ENCODE data around the gene NEK7. TPM values are rescaled to one million over a fixed set of nuclear protein-coding genes. Genes with fewer than 3 reads are reported as not detected.

NEK7 gene
- total and polyA plus RNA-seq, 2 experiments from 2014 or later, result 25.6 to 86.9 TPM

DNA sequence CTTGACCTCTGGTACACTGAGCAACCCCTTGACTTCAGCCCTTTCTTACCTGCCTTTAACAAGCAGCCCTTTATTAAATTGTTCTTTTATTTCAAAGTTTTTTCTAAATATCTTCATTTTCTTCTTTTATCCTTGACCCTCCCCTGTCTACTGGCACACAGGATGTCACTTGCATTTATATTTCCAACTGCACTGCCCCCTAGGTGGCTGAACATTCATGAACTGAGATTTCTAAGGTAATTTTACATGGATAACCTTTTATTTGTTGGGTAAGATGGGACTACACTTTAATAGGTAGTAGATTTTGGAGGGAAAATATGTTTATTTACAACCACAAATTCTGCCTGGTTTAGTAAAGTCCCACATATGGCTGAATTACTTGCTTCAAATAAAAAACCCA, 193.7 kb downstream of the NEK7 start:
- H3K79me2 ChIP-seq, result no peaks in the 10 kb centered on the region
- DNase-seq (ENCODE audit: low spot score), result no peak
- H3K4me2 ChIP-seq, result no peak overlapping the region
- H4K20me1 ChIP-seq (ENCODE audit: insufficient read depth, poor library complexity, severe bottlenecking), result no peaks in the 10 kb centered on the region
- H3K36me3 ChIP-seq (replicated peaks; ENCODE audit: insufficient read depth, low read depth), result no peaks in the 10 kb centered on the region
- no peak for TF ChIP-seq EZH2phosphoT487 (IDR thresholded peaks at IDR 0.05; ENCODE audit: low read depth, severe bottlenecking, unreplicated experiment)
- TF ChIP-seq, protein P1, sequence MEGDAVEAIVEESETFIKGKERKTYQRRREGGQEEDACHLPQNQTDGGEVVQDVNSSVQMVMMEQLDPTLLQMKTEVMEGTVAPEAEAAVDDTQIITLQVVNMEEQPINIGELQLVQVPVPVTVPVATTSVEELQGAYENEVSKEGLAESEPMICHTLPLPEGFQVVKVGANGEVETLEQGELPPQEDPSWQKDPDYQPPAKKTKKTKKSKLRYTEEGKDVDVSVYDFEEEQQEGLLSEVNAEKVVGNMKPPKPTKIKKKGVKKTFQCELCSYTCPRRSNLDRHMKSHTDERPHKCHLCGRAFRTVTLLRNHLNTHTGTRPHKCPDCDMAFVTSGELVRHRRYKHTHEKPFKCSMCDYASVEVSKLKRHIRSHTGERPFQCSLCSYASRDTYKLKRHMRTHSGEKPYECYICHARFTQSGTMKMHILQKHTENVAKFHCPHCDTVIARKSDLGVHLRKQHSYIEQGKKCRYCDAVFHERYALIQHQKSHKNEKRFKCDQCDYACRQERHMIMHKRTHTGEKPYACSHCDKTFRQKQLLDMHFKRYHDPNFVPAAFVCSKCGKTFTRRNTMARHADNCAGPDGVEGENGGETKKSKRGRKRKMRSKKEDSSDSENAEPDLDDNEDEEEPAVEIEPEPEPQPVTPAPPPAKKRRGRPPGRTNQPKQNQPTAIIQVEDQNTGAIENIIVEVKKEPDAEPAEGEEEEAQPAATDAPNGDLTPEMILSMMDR (IDR thresholded peaks at IDR 0.05; ENCODE audit: poor library complexity), result no peak
- TF ChIP-seq EZH2 (IDR thresholded peaks at IDR 0.05; ENCODE audit: borderline replicate concordance), result no peak
- H3K27ac ChIP-seq, result no peak overlapping the region
- no peak overlapping the region for H3K4me3 ChIP-seq
- no peaks in the 10 kb centered on the region for H3K9me3 ChIP-seq (ENCODE audit: low read depth)
- no peaks in the 10 kb centered on the region for H3K9me2 ChIP-seq (replicated peaks; ENCODE audit: insufficient read depth)
- H2AFZ ChIP-seq, result no peak overlapping the region
- H3K4me1 ChIP-seq (ENCODE audit: insufficient read depth), result no peaks in the 10 kb centered on the region
- H3K27me3 ChIP-seq, result no peaks in the 10 kb centered on the region

DNA sequence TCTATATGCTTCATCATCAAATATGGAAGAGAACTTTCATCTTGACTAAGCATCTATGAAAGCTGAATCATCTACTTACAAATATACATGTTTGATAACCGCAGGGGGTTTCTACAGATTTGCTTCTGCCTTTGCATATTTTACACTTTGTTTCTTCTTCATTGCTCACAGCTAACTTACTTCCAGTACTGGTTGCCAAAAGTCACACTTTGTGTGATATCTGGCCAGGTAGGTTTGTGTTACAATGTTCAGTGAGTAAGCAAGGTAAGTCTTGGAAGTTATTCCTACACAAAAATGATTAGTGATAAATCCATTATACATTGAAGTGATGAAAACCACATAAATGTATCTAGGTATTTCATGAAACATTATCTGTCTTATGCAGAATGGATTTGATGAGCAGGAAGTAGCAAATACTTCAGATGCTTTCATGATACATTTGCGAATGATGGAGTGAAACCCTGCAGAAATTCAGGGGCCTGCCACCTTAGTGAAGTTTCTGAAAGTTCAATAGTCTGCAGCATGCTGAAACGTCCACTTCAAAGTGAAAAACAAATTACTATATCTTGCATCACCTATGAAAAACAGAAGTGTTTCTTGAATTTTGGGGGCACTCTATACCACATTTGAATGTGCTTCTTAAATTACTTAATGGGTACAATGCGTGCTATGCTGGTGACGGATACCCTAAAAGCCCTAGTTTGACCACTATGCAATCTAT, 196.3 kb downstream of the NEK7 start:
- no peaks in the 10 kb centered on the region for H3K79me2 ChIP-seq
- no peak for DNase-seq (ENCODE audit: low spot score)
- no peaks in the 10 kb centered on the region for H3K9me2 ChIP-seq (replicated peaks; ENCODE audit: insufficient read depth)
- H3K36me3 ChIP-seq (replicated peaks; ENCODE audit: insufficient read depth, low read depth), result no peaks in the 10 kb centered on the region
- TF ChIP-seq EZH2phosphoT487 (IDR thresholded peaks at IDR 0.05; ENCODE audit: low read depth, severe bottlenecking, unreplicated experiment) (no peak), EZH2 (IDR thresholded peaks at IDR 0.05; ENCODE audit: borderline replicate concordance) (no peak)
- TF ChIP-seq, protein P1 (IDR thresholded peaks at IDR 0.05; ENCODE audit: poor library complexity), result no peak
- H3K4me1 ChIP-seq (ENCODE audit: insufficient read depth), result no peaks in the 10 kb centered on the region
- H3K9me3 ChIP-seq (ENCODE audit: low read depth), result no peaks in the 10 kb centered on the region
- H4K20me1 ChIP-seq (ENCODE audit: insufficient read depth, poor library complexity, severe bottlenecking), result no peaks in the 10 kb centered on the region
- WGBS (ENCODE audit: low lambda C conversion rate, missing lambda C conversion rate), result 89% methylated on average over 5 of the region's 5 CpGs
- H2AFZ ChIP-seq, result no peak overlapping the region
- no peak overlapping the region for H3K4me3 ChIP-seq
- H3K27me3 ChIP-seq, result no peaks in the 10 kb centered on the region
- H3K27ac ChIP-seq, result no peak overlapping the region
- no peak overlapping the region for H3K4me2 ChIP-seq

DNA sequence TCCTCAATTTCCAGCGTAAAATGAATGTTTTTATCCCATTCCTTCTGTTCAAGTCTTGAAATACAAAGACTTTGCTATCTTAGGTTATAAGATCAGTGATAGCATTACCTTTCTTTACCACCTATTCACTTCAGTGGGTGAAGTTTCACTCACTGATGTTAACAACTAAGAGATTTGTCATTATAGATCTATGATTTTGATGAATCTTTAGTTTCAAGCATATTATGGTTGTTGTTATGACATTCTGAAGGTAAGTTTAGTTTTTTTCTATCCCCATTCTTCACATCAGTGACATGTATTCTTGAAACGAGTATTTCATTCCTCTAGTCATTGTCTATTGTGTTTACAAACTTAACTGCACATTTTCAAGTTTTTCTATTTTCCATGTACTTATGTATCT, 201.1 kb downstream of the NEK7 start:
- WGBS (ENCODE audit: low lambda C conversion rate, missing lambda C conversion rate), result 77% methylated on average over 2 of the region's 2 CpGs

More for the DNA sequence above, 201.1 kb downstream of the NEK7 start:
- H3K36me3 ChIP-seq (replicated peaks; ENCODE audit: insufficient read depth, low read depth), result no peaks in the 10 kb centered on the region
- no peak overlapping the region for H3K27ac ChIP-seq
- H3K79me2 ChIP-seq, result no peaks in the 10 kb centered on the region
- no peaks in the 10 kb centered on the region for H3K9me3 ChIP-seq (ENCODE audit: low read depth)
- no peak overlapping the region for H3K4me2 ChIP-seq
- no peak overlapping the region for H2AFZ ChIP-seq
- DNase-seq (ENCODE audit: low spot score), result no peak
- no peaks in the 10 kb centered on the region for H4K20me1 ChIP-seq (ENCODE audit: insufficient read depth, poor library complexity, severe bottlenecking)
- no peak for TF ChIP-seq EZH2phosphoT487 (IDR thresholded peaks at IDR 0.05; ENCODE audit: low read depth, severe bottlenecking, unreplicated experiment)
- TF ChIP-seq EZH2 (IDR thresholded peaks at IDR 0.05; ENCODE audit: borderline replicate concordance), result no peak
- TF ChIP-seq, protein P1 (IDR thresholded peaks at IDR 0.05; ENCODE audit: poor library complexity), result no peak
- no peaks in the 10 kb centered on the region for H3K9me2 ChIP-seq (replicated peaks; ENCODE audit: insufficient read depth)
- H3K4me3 ChIP-seq, result no peak overlapping the region
- H3K4me1 ChIP-seq (ENCODE audit: insufficient read depth), result no peaks in the 10 kb centered on the region
- H3K27me3 ChIP-seq, result no peaks in the 10 kb centered on the region
